Thyroid gland (tissue), 4 donors: Measurements from ENCODE around the gene ARHGAP45.

ENCODE experiments used
- CTCF ChIP-seq, 6 experiments: fragments of 200-600 bp in 3 of 6; fragments of 450-650 bp in 3 of 6; sonication (generic) in 3 of 6; IDR thresholded peaks; one replicate each; pipeline ENCODE4 v1.5.1; 2016 to 2019; ENCODE audit warnings: antibody characterized with exemption in 6 of 6, mild to moderate bottlenecking in 2 of 6, inconsistent platforms in 1 of 6, moderate library complexity in 1 of 6
- POLR2A ChIP-seq, 2 donors: fragments of 450-650 bp; IDR thresholded peaks; one replicate each; pipeline ENCODE4 v1.6.1; 2017; ENCODE audit warnings: antibody characterized with exemption in 2 of 2, mild to moderate bottlenecking in 2 of 2, moderate library complexity in 1 of 2

- TF ChIP-seq CTCF (IDR thresholded peaks at IDR 0.05) (no peak), POLR2A (IDR thresholded peaks at IDR 0.05) (no peak)
These were observed 46.7 kb upstream of the ARHGAP45 start for GRCh38 chr19:1019980-1020867.
